SH-SY5Y (cell line): ENCODE data around the gene KIAA1217.

Experiments
- GATA2 ChIP-seq: IDR thresholded peaks from 2 replicates; pipeline ENCODE4 v1.6.1; 2011; ENCODE audit warnings: mild to moderate bottlenecking, low read depth, low read length
- GATA3 ChIP-seq: IDR thresholded peaks from 2 replicates; pipeline ENCODE4 v1.6.1; 2011; ENCODE audit warnings: low read depth, mild to moderate bottlenecking, low read length, moderate library complexity

DNA sequence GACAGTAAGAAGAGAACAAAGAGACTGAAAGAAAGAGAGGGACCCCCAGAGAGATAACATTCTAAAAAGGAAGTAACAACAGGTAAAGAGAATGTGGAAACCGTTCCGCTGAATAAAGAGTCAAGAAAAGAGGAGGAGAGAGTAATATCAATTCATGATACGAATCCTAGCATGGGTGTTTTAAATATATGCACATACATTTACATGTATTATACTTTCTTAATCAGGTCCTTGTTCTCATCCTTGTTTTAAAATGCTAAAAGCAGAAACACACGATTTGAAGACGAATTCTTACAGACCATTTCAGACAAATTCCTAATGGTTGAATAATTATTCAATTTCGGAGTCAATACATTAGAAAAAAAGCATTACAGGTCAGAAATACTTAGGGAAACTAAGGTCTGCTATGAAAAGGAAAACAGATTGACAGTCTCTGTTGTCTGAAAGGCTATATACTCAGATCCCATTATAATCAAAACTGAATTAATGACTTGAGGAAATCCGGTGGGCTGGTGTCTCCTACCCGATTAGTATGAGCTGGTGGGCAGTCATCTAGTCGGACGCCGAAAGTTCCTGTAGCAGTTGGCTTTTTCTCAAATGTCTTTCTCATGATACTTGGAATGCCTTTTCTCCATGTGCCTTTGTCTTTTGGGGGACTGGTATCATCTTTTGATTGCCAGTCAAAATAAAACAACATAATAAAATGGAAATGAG lies 387.4 kb downstream of the KIAA1217 start:
- TF ChIP-seq GATA3, result no peak
- no peak for TF ChIP-seq GATA2
